GM19455 (cell line): ENCODE measurements around the gene RGS2.

Experiments used
- ATAC-seq: cut with Tn5 transposase; IDR thresholded peaks from one replicate; pipeline ENCODE4 v1.9.1; 2021; ENCODE audit not compliant: unreplicated experiment

Gene RGS2

DNA sequence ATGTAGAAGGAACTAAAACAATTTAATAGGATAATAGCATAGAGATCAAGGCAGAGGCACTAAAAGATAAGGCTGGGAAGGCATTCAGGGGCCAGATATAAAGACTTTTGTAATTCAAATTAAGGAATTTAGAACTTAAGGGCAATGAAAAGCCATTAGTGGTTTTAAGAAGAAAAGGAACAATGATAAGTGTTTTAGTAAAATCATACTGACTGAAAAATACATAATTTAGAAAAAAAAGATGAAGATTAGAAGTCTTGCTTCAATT, 14.1 kb upstream of the RGS2 start:
- no peak for ATAC-seq

DNA sequence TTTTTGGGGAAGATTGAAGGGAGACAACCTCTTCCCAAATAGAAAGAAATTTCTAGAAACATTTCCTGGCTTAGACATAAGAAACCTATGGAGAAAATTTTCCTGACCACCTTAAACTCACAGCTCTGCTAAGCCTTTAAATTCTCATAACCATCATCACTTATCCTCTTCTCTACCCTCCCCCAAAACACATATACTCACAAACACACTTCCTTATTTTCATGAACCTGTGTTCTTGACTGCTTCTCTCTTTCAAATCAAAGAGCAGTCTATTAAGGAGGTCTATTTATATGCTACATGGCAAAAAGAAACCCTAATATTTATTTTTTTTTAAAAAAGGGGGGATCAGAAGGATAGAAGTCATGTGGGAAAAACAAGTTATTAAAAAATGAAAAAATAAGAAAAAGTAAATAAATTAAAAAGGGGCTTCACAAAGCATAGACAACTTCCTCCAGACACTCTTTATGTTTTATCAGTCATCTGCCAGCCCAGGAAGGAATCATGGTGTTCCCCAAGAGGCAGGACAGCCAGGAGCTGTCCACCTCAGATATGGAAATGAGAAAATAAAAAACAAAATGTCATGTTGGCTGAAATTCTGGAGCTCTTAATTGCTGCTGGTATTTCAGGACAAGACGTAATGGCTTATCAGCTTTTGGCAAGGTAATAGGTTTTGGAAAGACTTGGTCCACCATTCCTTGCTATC, 12.8 kb upstream of the RGS2 start:
- ATAC-seq: no peak

DNA sequence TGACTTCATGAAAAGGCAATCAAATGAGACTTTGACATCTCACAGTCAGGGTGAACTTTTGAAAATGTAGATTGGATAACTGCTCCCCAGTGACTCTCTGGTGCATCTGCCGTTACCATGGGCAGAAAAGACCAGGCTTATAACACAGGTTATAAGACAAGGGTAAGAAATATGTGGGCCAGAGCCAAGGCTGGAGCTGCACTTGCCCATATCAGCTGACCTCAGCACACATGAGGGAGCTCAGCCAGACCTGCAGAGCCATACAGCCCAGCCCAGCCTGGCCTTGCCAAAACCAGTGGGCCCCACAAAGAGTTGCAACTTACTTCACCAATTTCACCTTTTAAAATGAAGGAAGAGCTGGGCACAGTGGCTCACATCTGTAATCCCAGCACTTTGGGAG, 11.7 kb upstream of the RGS2 start:
- no peak for ATAC-seq

DNA sequence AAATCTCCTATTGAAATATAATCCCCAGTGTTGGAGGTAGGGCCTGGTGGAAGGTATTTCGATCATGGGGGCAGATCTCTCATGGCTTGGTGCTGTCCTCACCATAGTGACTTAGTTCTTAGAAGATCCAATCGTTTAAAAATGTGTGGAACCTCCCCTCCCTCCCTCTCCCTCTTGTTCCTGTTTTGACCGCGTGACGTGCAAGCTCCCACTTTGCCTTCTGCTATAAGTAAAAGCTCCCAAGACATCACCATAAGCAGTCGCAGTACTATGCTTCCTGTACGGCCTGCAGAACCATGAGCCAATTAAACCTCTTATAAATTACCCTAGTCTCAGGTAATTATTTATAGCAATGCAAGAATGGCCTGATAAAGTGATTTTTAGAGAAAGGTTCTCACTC, 10.9 kb upstream of the RGS2 start:
- no peak for ATAC-seq

DNA sequence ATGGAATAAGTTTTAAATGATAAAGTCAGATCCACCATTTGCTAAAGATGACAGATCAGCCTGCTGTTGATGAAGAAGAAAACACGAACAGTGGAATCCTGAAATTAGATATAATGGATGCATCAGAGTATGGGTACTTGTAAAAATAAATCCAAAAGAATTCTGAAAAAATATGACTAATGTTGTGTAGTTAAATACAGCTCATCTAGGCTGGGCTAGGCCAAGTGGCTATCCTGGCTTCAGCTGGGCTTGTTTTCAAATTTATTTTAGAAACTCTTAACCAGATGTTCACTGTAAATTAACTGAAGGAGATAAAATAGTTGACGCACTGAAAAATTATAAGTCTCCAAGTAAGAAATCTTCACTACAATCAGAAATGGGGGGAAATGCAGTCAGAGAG, 7.4 kb upstream of the RGS2 start:
- ATAC-seq: no peak

DNA sequence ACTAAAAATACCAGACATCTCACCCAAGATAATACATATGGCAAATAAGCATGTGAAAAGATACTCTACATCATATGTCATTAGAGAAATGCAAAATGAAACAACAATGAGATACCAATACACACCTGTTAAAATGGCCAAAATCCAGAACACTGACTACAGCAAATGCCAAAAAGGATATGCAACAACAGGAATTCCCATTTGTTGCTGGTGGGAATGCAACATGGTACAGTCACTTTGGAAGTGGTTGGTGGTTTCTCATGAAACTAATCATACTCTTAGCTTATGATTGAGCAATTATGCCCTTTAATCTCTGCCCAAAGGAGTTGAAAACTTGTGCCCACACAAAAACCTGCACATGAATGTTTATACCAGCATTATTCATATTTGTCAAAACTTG, 6.4 kb upstream of the RGS2 start:
- ATAC-seq: no peak

DNA sequence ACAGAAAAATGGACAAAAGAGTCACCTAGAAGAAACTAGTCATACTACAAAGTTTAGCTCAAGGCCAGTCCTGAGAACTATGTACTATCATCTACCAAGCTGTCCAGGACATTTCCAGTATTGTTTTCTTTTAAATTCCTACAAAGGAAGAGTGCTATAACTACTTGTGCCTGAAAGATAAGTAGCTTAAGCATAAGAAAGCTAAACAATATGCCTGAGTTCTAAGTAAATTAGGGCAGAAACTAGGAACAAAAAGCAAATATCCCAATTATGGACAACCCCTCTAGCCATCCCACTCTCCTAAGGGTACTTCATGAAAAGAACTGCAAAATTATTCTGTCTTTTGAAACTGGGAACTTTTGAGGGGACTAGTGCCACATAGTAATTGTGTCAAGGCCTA, 5.3 kb upstream of the RGS2 start:
- ATAC-seq: no peak

DNA sequence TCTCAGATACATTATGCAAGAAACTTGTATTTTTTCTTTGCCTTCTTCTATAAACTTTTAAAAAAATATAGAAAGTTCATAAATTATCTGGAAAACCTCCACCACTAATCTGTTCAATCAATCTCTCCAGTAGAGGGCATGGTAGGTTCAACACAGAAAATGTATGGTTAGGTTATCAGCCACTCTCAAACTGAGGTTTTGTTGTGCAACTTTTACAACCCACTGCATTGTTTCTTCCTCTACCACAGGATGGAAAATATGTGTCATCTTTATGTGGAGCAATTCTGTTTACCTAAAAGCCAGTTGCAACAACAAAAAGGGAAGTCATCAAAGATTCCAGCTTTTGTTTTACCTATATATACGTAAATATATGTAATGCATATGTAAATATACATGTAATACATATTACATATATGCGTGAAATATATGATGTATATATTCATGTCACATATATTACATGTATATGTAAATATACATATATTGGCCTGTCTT, 3.0 kb upstream of the RGS2 start:
- ATAC-seq: peak; percentile 25

DNA sequence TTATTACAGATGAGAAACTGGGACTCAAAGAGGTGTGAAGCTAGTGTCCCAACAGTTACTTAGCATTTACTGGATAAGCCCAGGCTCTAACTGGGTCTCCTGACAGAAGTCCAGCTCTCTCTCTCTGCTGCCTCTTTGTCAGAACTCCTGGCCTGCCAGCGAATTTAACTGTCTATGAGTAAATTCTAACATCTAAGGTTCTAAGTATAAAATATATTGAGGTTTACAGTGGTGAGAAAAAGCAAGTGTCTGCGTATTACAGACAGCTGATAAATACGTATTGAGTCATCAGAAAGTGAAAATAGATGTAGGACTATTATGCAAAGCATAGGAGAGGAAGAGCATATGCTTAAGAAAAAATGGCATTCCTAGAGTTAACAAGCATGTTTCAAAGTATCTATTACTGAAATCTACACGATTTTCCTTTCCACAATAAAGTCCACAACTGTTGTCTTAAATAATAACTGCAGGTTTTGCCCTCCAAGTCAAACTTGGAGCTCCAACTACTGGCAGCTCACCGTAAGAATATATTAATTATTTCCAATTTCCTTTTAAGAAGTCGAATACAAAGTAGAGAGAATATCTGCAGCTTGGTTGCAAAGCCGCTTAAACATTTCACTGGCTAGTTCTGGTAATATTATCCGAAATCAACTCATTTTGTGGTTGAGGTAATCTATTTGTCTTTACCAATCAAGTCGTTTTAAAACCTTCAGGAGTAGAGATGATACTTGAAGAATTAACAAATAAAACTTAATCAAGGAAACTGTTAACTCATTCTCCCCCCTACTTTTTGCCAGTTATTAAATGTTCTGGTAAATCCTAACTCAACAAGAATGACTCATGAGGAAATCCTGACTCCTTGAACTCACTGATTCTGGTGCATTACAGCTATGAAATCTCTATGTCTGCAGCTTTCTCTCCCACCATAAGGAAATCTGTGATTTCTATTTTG, 1.4 kb upstream of the RGS2 start:
- peak; percentile 41 for ATAC-seq

DNA sequence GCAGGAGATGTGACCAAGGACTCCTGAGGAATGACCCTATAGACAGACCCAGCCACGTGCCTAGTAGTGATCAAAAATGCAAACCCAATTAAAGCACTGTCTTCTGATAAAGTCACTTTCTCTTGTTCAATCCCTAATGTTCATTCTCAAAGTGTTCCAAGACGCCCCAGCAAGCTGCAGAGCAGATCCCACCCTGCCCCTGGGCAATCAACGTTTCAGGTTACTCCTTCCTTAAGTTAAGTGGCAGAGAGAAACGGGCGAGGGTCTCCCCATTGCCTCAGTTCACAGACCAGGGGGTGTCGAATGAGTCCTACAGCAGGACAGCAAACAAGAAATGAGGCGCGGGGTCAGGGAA, 699 bp upstream of the RGS2 start:
- no peak for ATAC-seq

DNA sequence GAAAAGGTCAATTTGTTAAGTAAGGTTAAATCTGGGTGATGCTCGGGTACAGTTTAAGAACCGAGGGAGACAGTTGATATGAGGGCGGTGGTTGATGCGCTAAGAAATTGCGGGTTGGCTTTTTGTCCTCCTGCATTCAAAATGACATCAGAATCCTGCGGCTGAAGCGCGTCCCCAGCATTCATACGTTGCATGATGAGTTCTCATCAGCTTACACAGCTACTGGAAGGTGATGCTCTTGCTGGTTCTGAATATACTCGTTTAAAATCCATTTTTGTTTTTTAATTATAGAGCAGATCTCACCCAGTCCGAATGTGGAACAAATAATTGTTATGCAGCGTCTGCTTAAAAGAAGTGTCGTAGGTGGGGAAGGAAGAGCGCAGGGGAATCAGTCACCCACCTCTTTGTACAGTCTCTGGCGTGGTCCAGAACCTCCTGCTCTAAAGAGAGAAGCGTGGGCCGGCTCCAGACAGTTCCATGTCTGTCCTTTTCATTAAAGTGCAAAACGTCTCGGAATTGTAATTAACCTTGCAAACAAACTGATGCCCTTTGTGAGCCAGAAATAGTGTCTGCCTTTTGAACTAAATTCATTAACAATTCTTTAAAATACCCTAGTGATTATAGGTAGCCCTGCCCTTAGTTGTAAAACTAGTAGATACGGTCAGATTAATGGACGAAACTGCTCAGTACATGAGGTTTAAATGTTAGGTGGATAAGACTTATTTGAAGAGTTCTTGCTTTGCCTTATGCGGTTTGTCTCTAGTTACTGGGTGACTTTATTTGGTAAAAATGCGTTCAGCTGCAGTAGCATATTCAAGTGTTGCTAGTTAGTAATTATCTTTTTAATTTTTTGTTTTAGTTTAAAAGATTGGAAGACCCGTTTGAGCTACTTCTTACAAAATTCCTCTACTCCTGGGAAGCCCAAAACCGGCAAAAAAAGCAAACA, 741 bp downstream of the RGS2 start:
- ATAC-seq: no peak

DNA sequence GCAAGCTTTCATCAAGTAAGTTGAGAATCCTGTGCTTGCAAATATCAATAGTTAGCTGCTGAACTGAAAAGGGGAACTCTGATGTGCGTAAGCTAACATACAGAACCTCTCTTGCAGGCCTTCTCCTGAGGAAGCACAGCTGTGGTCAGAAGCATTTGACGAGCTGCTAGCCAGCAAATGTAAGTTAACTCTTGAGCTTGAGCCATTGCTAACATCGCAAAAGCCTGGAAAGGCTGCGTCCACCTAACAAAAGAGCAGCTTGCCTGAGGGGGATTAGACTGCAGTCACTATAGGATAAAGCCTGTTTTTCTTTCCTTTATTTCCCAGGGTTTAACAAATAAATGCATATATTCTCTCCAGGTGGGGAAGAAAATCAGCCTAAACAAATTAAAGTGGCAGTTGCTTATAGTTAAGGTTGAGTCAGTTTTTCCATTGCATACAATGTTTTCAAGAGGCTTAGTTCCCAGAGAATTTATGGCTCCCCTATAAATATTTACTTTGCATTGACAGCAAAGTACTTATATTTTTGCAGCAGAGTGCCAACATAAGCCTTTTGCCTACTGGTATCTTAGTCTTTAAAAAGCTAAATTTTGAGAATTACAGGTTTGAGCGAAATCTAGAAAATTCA, 1.5 kb downstream of the RGS2 start:
- no peak for ATAC-seq

DNA sequence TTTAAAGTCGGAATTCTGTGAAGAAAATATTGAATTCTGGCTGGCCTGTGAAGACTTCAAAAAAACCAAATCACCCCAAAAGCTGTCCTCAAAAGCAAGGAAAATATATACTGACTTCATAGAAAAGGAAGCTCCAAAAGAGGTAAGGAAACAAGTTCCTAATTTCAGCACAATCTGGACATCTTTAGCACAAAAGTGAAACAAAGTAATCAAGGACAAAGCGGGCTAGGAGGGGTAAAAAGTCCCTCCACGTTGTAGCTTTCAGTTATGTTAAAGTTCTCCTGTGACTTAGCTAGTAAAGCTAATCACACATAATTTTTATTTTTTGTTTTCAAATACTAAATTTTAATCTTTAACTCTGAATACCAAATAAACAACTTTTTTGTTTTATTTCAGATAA, 2.2 kb downstream of the RGS2 start:
- ATAC-seq: no peak

DNA sequence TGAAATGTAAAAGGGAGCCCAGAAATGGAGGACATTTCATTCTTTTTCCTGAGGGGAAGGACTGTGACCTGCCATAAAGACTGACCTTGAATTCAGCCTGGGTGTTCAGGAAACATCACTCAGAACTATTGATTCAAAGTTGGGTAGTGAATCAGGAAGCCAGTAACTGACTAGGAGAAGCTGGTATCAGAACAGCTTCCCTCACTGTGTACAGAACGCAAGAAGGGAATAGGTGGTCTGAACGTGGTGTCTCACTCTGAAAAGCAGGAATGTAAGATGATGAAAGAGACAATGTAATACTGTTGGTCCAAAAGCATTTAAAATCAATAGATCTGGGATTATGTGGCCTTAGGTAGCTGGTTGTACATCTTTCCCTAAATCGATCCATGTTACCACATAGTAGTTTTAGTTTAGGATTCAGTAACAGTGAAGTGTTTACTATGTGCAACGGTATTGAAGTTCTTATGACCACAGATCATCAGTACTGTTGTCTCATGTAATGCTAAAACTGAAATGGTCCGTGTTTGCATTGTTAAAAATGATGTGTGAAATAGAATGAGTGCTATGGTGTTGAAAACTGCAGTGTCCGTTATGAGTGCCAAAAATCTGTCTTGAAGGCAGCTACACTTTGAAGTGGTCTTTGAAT, 2.9 kb downstream of the RGS2 start:
- ATAC-seq: no peak

DNA sequence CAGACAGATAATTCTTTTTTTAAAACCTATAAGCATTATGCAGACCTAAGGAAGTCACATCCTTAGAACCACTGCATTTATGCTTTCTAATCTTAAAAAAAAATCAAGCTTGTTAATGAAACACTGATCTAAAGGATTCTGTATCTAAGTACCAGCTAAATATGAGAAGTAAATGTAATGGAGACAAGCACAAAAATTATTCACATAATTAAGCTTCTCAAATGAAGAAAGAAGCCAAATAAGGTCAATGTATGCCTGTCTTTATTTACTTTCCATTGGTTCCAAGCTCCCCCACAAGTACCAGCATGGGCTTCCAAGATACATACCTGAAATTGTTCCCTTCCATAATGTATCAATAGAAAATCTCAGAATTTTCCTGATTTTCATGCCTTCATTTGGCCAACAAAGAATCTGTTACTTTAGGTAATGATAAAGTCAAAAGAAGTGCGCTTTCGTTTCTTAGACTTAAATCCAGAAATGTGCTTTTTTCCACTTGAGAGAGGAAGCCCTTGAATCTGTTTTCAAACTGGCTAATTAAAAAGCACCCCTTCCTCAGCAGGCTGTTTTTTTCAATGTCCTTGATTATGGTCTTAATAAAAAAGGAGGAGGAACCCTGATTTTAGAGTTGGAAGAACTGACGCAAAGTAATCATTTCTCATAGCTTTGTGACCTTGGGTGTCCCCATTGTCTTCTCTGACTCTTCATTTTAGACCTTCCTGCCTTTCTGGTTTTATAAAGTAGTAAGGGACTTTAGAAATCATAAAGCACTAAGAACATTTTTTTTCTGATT, 3.8 kb downstream of the RGS2 start:
- no peak for ATAC-seq

DNA sequence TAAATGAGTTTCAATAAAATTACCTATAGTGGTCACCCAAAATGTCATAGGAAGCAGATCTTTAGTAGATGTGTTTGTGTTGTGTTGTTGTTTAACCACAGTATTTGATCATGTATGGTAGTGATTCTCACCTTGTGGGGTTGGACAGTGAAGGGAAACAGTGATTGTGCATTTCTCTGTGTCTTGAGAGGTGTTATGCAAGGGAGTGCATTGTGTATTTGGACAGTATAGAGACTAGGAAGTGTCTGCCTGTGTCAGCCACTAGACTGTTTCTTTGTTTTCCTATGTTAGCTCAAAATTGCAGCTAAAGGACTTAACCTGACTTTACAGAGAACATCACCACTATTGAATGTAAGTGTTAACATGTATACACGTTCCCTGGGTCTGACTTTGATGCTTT, 6.0 kb downstream of the RGS2 start:
- ATAC-seq: no peak

DNA sequence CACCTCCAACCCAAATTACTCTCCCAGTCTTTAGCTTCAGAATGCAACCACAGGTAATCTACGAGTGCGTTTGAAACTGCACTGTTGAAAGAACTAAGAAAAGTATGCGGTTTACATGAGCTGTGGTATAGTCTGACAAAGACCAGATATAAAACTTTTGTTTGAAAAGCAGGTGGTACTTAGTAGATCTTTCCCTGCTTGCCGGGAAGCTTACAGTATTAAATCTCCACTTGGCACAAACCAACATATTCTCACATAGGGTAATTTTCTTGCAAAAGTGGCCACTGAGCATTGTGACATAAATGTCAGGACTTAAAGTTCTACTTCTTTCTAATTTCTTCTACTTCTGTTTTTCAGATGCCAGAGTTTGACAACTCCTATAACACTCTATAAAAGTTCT, 8.4 kb downstream of the RGS2 start:
- ATAC-seq: no peak

DNA sequence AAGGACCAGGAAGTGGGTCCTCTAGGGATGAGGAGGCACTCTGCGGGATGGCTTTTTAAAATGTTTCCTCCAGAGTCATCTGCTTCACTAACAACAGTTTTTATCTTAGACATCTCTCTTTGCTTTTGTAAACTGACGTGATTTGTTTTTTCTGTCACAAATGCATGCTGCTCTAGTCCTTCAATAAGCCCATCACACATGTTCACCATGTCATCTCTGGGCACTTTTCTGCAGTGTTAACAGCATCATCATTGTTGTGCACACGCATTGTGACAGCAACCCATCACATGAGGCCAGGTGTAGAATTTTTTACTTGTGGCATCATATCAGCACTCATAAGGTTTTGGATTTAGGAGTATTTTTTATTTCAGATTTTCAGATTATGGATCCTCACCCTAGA, 12.5 kb downstream of the RGS2 start:
- ATAC-seq: no peak

DNA sequence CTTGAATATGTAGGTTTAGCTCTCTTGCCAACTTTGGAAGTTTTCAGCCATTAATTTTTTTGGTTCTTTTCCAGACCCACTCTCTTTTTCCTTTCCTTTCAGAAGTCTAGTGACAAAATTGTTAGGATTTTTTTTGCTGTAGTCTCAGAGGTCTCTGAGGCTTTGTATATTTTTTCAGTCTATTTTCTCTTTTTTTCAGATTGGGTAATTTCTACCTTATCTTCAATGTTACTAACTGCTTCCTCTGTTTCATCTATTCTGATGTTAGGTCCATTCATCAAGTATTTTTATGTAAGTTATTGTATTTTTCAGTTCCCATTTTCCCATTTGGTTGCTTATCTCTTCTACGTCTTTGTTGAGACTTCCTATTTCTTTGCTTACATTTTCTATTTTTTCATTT, 15.7 kb downstream of the RGS2 start:
- ATAC-seq: no peak
